ENCODE measurements around the gene CARD11.

CARD11 gene

GRCh38 chr7:2858621-2859020 is 185.0 kb downstream of the CARD11 start:
- in situ Hi-C loops (cut with MboI; ENCODE audit: low sequenced_read_pairs) = no loop called here

GRCh38 chr7:2856388-2857169 is 187.1 kb downstream of the CARD11 start:
- in situ Hi-C loops (cut with MboI; ENCODE audit: low sequenced_read_pairs) = no loop called here
